T-helper 2 cell treated with Interferon-gamma antibody and Interleukin-4, amounts not matched to agents 100 ng/mL and 5 ng/mL, for 36 hours (primary cell): ENCODE data around the gene FOXK1. TPM values are rescaled to one million over a fixed set of nuclear protein-coding genes. Genes with fewer than 3 reads are reported as not detected.
"Not testable (repeated sequence)": the region's sequence is repeated elsewhere in the genome, so short reads cannot be mapped to it uniquely, and the experiment has no call there.

ENCODE experiments used
- intact Hi-C: fragments of 100-400 bp; cut with micrococcal nuclease; formaldehyde crosslinking; loops from one replicate; pipeline ENCODE4 v1.15.1; 2023
- total RNA-seq: library from RNA; stranded (reverse); gene quantifications from 2 replicates; pipeline ENCODE4 v1.2.3, GENCODE V29; 2022

The FOXK1 gene
- total RNA-seq, 1 donor from 2014 or later, result 32.8 TPM

DNA sequence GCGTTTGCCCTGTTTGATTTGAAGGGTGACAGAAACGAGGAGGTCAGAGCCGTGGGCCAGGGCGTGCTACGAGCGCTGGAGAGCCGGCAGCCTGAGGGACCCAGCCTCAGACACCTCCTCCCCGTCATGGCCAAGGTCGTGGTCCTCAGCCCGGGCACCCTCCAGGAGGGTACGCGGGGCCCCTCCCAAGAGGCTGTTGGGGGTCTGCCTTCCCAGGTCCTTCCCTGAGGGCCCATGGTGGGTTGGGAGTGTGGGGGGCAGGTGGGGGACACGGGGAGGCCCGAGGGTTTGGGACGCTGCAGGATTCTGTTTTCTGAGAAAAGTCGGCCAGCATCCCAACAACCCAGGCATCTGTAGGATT is 101.2 kb downstream of the FOXK1 start:
- intact Hi-C loops, result no loop called here

DNA sequence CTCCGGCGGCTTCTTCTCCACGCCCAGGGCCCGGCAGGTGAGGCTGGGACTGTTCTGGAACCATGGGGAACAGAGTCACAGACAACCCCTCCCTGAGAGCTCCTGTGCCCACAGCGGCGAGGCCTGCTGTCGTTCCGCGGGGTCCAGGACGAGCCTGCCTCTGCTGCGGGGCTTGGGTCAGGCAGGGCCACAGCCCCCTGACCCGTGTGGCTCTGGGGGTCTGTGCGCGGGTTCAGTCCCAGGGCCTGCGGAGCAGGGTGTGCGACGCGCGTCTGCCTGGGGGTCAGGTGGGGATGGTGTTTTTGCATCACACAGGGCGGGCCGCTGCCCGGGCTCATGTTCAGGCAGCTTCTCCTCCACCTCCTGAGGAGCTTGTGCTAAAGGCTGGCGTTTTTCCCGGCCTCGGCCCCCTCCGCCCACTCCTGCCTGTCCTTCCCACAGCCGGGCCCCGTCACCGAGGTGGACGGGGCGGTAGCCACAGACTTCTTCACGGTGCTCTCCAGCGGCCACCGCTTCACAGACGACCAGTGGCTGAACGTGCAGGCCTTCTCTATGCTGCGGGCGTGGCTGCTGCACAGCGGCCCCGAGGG is 101.8 kb downstream of the FOXK1 start:
- intact Hi-C loops, result no loop called here

DNA sequence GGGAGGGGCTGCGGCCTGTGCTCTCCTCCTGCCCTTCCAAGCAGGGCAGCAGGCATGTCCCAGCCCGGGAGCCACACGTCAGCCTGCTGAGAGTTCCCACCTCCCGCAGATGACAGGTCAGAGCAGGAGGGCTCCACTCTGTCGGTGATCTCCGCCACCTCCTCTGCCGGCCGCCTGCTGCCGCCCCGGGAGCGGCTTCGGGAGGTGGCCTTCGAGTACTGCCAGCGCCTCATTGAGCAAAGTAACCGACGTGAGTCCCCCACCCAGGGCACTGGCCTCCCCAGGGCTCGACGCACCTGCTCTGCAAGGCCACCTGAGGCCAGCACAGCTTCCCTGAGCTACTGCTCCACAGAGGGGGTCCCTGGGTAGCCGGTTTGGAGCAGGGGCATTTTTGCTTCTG is 102.7 kb downstream of the FOXK1 start:
- intact Hi-C loops, result no loop called here

DNA sequence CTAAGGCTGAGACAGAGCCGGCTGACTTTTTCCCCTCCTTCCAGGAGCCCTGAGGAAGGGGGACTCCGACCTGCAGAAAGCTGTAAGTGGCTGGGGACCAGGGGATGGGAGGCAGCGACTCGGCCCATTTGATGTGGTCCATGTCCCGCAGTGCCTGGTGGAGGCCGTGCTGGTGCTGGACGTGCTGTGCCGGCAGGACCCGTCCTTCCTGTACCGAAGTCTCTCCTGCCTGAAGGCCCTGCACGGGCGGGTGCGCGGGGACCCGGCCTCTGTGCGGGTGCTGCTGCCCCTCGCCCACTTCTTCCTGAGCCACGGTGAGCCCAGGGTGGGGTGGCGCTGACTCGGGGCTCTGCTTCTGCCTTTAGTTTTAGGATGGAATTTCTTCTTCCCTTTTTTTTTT is 103.3 kb downstream of the FOXK1 start:
- intact Hi-C loops, result no loop called here

DNA sequence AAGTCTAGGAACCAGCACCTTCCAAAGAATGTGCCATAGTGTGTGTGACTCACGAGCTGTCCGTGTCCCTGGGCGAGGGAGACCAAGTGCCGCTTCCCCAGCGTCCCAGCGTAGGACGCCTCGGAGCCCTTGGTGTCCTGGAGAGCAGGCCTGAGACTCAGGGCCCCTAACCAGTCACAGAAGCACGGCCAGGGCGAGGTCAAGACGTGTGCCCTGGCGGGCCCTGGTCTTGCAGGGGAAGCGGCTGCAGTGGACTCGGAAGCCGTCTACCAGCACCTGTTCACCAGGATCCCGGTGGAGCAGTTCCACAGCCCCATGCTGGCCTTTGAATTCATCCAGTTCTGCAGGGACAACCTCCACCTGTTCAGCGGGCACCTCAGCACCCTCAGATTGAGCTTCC is 103.9 kb downstream of the FOXK1 start:
- intact Hi-C loops, result no loop called here

DNA sequence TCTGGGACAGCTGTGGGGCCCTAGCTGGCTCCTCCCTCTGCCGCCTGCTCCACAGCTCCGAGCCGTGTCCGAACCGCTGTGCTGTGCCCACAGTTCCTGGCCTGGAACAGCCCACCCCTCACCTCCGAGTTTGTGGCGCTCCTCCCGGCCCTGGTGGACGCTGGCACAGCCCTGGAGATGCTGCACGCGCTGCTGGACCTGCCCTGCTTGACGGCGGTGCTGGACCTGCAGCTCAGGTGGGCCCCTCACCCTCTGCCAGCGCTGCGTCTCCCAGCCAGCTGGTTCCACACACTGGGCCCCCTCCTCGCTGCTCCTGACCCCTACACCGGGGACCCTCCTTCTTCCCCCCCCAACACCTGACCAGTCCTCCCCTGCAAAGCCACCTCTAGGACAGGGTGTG is 105.4 kb downstream of the FOXK1 start:
- intact Hi-C loops, result no loop called here

DNA sequence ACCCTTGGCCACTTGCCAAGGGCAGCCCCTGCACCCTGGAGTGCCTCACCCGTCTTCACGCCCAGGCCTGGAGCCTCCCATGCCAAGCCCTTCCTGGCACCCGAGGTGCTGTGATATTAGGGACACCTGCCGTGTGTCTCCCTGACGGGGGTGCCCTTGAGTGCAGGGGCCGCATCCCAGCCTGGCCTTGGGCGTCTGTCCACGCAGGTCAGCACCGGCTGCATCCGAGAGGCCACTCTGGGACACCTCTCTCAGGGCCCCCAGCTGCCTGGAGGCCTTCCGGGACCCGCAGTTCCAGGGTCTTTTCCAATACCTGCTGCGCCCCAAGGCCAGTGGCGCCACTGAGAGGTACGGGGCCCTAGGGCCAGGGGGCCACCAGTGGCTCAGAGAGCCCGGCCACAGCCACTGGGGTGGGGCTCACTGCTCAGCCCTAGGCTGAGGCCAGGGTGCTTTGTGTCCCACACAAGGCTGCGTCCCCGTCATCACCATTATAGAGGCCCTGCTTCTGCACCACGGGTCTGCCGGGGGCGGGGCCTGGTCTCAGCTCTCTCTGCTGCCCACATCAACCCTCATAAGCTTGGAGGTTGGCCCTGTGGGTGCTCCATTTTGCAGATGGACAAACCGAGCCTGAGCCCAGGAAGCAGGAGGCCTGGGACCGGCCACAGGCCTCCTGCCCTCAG is 106.0 kb downstream of the FOXK1 start:
- intact Hi-C loops, result no loop called here

DNA sequence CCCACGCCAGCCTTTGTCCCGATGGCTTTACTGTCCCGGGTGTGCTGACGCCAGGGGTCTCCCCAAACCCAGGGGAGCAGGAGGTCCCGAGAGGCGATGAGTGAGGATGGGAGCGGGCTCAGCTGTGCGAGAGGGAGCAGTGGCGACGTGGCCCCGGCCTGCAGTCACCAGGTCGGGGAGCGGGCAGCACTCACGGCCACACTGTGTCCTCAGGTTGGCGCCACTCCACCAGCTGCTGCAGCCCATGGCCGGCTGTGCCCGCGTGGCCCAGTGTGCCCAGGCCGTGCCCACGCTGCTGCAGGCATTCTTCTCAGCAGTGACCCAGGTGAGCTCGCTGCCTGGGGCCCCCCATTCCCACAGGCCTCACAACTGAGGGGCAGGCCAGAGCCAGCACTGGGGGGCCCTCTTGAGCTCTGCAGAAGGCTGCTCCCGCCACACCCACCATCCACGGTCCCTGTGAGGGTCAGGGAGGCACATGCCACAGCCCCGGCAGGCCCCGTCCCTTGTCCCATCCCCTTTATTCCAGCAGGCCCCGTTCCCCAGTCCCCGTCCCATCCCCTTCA is 106.6 kb downstream of the FOXK1 start:
- intact Hi-C loops, result no loop called here

DNA sequence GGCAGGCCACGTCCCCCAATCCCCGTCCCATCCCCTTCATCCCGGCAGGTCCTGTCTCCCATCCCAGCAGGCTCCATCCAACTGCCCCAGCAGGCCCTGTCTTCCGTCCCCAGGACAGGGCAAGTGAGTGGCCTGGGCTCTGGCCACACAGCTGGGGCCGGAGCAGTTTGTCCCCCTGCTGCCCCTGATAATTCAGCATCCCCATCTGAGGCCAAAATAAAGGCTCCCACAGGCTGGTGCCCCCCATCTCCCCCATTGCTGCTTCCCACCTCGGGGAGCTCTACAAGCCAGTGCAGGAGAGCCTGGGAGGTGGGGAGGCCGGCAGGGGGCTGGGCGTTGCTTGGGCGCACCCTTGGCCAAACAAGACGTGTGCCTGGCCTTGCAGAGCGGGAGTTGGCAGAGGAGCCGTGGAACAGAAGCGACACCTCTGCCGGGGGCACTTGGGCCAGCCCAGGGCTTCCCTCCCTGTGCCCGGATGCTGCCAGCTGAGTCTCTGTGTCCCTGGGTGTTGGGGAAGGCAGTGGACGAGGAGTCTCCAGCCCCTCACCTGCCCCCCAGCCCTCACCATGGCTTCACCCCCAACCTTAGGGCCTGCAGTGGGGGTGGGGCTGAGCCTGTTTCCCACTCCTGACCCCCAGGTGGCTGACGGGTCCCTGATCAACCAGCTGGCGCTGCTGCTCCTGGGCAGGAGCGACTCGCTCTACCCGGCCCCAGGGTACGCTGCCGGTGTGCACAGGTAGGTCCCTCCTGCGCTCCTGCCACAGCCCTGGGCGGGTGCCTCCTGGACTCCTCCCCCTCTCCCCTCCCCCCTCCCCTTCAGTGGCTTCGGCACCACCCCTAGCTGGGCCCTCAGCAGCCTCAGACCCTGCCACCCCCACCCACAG is 107.3 kb downstream of the FOXK1 start:
- intact Hi-C loops, result no loop called here

DNA sequence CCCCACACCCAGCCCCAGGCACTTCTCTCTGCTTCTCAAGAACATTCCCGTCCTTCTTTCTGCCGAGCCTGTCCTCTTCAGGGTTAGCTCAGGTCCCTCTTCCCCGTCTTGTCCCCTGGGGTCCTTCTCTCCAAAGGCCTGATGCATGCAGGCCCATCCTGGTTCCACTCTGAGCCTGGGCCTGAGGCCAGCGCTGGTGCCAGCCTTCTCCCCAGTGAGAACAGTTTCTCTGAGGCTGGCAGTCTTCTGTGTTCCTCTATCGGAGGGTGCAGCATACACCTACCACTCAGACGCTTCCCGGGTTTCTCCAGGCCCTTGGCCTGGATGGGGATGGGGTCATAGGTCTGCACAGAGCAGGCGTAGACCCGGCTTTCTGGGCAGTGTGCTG is 108.0 kb downstream of the FOXK1 start:
- intact Hi-C loops, result no loop called here

DNA sequence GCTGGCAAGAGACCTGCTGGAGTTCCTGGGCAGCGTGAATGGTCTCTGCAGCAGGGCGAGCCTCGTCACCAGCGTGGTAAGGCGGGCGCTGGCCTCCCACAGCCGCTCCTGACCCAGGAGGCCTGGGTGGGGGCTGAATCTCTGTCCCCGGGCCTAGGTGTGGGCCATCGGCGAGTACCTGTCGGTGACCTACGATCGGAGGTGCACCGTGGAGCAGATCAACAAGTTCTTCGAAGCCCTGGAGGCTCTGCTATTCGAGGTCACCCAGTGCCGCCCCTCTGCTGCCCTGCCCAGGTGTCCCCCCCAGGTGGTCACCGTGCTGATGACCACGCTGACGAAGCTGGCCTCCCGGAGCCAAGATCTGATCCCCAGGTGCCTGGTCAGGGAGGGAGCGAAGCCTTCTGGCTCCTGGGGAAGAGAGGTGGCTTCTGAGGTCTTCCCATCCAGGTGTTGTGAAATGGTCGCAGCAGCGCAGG is 108.5 kb downstream of the FOXK1 start:
- intact Hi-C loops, result no loop called here

DNA sequence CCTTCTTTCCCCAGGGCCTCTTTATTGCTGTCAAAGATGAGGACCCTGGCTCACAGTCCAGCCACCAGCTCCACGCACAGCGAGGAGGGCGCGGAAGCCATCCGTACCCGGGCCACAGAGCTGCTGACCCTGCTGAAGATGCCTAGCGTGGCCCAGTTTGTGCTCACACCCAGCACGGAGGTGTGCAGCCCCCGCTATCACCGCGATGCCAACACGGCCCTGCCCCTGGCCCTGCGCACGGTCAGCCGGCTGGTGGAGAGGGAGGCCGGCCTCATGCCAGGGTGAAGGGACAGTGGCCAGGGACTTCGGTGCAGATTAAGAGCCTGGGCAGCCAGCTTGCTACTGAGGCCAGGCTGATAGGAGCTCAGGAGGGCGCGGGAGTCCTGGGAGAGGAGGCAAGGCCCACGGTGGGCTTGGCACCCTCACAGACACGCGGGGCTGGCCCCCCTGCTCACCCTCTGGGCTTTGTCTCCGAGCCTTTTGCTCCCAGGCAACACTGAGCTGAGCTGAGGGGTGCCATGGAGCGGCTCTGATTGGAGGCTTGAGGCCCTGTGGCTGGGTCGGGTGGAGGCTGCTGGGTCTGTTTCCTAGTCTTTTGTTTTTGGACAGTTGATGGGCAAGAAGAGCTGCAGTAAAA is 109.1 kb downstream of the FOXK1 start:
- intact Hi-C loops, result no loop called here

DNA sequence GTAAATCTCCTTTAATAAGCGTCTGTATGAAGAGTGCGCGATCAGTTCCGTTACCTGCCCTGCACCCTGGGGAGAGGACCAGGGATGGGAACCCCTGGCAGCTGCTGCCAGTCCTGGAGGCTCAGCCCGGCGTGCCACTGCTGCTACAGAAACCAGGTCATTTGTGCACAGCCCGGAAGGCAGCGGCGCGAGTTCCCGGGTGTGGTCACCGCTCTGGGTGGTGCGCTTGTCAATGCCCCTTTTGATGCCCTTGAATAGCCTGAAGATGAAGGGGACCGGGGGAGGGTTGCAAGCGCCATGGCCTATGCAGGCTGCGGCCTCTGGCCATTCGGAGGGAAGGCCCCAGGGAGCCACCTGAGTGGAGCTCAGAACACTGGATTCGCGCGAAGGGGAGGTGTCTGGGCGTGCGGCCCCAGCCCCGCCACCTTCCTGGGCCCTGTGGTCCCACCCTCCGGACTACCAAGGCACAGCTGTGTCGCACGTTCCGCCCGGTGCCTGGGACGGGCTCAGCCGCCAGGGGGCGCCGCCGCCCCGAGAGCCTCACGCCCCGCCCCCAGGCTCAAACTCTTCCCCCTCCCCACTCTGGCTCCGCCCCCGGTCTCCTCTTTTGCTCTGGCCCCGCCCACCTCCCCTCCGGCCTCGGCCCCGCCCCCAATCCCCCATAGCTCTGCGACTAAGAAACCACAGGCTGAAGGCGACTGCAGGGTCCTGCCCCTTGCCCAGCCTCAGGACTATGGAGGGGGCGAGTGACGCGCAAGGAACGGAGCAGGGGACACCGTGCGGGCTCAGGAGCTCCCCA is 109.8 kb downstream of the FOXK1 start:
- intact Hi-C loops, result loop anchor here (1.0 kb wide), 1 partner anchor 17 kb away; the partner anchor contains the start of gene AP5Z1

DNA sequence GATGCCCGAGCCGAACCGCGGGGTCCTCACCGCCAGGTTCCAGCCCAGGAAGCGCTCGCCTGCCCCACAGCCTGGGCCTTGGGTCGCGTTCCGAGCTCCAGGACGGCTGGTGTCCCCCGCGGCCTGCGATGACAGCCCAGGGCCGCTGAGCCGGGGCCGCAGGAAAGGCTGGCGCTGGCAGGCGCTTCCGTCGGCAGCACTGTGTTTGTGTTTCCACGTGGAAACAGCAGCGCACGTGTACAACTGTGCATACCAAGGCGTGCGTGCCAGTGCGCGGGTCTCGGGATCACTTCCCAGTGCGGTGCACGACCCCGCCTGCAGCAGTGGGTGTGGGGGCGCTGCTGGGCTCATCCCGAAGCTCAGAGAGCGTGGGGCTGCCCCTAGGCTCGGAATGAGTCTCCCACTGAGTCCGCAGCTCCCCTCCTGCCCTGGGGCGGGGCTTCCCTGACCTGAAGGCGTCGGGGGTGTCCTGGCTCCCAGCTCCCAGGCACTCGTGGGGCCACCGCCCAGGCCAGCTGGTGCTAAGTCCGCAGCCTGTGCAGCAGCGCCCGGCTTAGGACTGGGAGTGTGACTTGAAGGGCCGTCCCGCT is 110.5 kb downstream of the FOXK1 start:
- intact Hi-C loops, result loop anchor here (1.0 kb wide), 1 partner anchor 17 kb away; the partner anchor contains the start of gene AP5Z1

DNA sequence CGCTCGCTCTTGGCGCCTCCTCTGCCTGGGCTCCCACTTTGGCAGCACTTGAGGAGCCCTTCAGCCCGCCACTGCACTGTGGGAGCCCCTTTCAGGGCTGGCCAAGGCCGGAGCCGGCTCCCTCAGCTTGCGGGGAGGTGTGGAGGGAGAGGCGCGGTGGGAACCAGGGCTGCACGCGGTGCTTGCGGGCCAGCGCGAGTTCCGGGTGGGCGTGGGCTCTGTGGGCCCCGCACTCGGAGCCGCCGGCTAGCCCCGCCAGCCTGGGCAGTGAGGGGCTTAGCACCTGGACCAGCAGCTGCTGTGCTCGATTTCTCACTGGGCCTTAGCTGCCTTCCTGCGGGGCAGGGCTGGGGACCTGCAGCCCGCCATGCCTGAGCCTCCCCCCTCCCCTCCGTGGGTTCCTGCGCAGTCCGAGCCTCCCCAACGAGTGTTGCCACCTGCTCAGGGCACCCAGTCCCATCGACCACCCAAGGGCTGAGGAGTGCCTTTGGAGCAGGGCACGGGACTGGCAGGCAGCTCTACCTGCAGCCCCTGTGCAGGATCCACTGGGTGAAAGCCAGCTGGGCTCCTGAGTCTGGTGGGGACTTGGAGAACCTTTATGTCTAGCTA is 111.4 kb downstream of the FOXK1 start:
- intact Hi-C loops, result not testable (repeated sequence)

DNA sequence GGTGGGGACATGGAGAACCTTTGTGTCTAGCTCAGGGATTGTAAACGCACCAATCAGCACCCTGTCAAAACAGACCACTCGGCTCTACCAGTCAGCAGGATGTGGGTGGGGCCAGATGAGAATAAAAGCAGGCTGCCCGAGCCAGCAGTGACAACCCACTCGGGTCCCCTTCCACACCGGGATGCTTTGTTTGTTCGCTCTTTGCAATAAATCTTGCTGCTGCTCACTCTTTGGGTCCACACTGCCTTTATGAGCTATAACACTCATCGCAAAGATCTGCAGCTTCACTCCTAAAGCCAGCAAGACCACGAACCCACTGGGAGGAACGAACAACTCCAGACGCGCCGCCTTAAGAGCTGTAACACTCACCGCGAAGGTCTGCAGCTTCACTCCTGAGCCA is 112.1 kb downstream of the FOXK1 start:
- intact Hi-C loops, result not testable (repeated sequence)

DNA sequence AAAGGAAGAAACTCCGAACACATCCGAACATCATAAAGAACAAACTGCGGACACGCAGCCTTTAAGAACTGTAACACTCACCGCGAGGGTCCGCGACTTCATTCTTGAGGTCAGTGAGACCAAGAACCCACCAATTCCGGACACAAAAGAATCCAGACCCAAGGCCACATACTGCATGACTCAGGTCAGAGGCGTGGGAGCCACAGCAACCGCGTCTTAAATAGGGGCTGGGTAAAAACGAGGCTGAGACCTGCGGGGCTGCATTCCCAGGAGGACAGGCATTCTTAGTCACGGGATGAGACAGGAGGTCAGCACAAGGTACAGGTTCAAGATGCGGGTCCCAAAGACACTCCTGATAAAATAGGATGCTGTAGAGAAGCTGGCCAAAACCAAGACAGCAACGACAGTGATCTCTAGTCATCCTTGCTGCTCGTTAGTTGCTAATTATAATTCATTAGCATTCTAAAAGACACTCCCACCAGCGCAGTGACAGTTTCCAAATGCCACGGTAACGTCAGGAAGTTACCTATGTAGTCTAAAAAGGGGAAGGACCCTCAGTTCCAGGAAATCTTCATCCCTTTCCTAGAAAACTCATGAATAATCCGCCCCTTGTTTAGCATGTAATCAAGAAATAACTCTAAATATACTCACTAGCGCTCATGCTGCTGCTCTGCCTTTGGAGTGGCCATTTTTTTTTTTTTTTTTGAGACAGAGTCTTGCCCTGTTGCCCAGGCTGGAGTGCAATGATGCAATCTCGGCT is 112.7 kb downstream of the FOXK1 start:
- intact Hi-C loops, result no loop called here

DNA sequence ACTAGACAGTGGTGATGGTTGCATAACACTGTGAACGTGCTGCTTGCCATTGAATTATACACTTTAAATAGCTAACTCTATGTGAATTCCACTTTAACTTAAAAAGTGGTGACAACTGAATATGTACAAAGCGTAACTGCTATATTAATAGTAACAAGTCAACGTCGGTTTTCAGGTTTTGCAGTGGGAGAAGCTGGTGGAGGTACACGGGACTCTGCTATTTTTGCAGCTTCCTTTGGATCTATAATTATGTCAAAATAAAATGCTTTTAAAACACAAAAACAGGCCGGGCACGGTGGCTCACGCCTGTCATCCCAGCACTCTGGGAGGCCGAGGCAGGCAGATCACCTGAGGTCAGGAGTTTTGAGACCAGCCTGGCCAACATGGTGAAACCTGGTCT is 114.4 kb downstream of the FOXK1 start:
- intact Hi-C loops, result no loop called here
